Testis (tissue), 3 donors: ENCODE data around the gene UGT1A10. TPM values are rescaled to one million over a fixed set of nuclear protein-coding genes. Genes with fewer than 3 reads are reported as not detected.
"Not testable (repeated sequence)": the region's sequence is repeated elsewhere in the genome, so short reads cannot be mapped to it uniquely, and the experiment has no call there.

Source experiments
- DNase-seq: peaks from one replicate; pipeline ENCODE4 v3.0.0-alpha.2; 2019
- H3K27ac ChIP-seq, 2 donors: fragments of 200-600 bp; sonication (generic); one replicate each; pipeline ENCODE4 v1.5.1; 2019
- H3K27me3 ChIP-seq: fragments of 200-600 bp; sonication (generic); one replicate; pipeline ENCODE4 v1.5.1; 2019
- H3K36me3 ChIP-seq: fragments of 200-600 bp; sonication (generic); one replicate; pipeline ENCODE4 v1.5.1; 2017; ENCODE audit warnings: low read depth; ENCODE audit errors: missing control alignments
- H3K4me1 ChIP-seq: fragments of 200-600 bp; sonication (generic); one replicate; pipeline ENCODE4 v1.5.1; 2019
- H3K4me3 ChIP-seq, 2 donors: fragments of 200-600 bp; sonication (generic); one replicate each; pipeline ENCODE4 v1.5.1; 2017 to 2019
- H3K9me3 ChIP-seq: fragments of 200-600 bp; sonication (generic); one replicate; pipeline ENCODE4 v1.5.1; 2017
- POLR2A ChIP-seq: fragments of 450-650 bp; IDR thresholded peaks from one replicate; pipeline ENCODE4 v1.6.1; 2017; ENCODE audit warnings: antibody characterized with exemption, mild to moderate bottlenecking, moderate library complexity
- WGBS, 2 donors: methylation state at CpG; one replicate each; pipeline ENCODE4 v1.1.5; 2018; 5-methylcytosine and 5-hydroxymethylcytosine counted together
- intact Hi-C: fragments of 100-400 bp; cut with DNase I; formaldehyde crosslinking; loops from one replicate; pipeline ENCODE4 v1.15.1; 2023; ENCODE audit warnings: low total_unique reads
- polyA plus RNA-seq: library from polyadenylated mRNA; stranded (reverse); fragments of 350-450 nt; fragmentation: Illumina TruSeq; extraction: RNeasy Lipid Tissue Mini Kit (QIAGEN cat#74804); gene quantifications from one replicate; pipeline ENCODE4 v1.2.3, GENCODE V29; 2014; ENCODE audit warnings: low read depth, low replicate concordance; ENCODE audit not compliant: insufficient read depth
- total RNA-seq, 2 donors: library from RNA; depleted of rRNA; stranded (reverse); fragments of >200 nt; gene quantifications; one replicate each; pipeline ENCODE4 v1.2.3, GENCODE V29; 2016
- TF ChIP-seq, protein P1 (sequence below), 3 experiments: fragments of 450-650 bp in 2 of 3; fragments of 200-600 bp in 1 of 3; sonication (generic) in 1 of 3; IDR thresholded peaks; one replicate each; pipeline ENCODE4 v1.5.1; 2016 to 2019; ENCODE audit warnings: antibody characterized with exemption in 3 of 3, mild to moderate bottlenecking in 2 of 3, moderate library complexity in 1 of 3

Gene UGT1A10
- total and polyA plus RNA-seq, 3 donors from 2014 or later, result 0.29 to 0.68 (median 0.31) TPM

- Histone ChIP-seq H3K27me3 (no peaks in the 10 kb centered on the region), H3K36me3 (no peaks in the 10 kb centered on the region), H3K27ac (no peak overlapping the region), H3K4me3 (no peak overlapping the region), H3K4me1 (no peaks in the 10 kb centered on the region), H3K9me3 (no peaks in the 10 kb centered on the region)
- 73 to 75% methylated on average over 6 of the region's 6 CpGs for WGBS, 2 donors
- no peak for DNase-seq
- intact Hi-C loops, result no loop called here
- TF ChIP-seq, protein P1, sequence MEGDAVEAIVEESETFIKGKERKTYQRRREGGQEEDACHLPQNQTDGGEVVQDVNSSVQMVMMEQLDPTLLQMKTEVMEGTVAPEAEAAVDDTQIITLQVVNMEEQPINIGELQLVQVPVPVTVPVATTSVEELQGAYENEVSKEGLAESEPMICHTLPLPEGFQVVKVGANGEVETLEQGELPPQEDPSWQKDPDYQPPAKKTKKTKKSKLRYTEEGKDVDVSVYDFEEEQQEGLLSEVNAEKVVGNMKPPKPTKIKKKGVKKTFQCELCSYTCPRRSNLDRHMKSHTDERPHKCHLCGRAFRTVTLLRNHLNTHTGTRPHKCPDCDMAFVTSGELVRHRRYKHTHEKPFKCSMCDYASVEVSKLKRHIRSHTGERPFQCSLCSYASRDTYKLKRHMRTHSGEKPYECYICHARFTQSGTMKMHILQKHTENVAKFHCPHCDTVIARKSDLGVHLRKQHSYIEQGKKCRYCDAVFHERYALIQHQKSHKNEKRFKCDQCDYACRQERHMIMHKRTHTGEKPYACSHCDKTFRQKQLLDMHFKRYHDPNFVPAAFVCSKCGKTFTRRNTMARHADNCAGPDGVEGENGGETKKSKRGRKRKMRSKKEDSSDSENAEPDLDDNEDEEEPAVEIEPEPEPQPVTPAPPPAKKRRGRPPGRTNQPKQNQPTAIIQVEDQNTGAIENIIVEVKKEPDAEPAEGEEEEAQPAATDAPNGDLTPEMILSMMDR (IDR thresholded peaks at IDR 0.05), result no peak
- no peak for TF ChIP-seq POLR2A
Observed at GRCh38 chr2:233693963-233694362, 57.7 kb downstream of the UGT1A10 start.

DNA sequence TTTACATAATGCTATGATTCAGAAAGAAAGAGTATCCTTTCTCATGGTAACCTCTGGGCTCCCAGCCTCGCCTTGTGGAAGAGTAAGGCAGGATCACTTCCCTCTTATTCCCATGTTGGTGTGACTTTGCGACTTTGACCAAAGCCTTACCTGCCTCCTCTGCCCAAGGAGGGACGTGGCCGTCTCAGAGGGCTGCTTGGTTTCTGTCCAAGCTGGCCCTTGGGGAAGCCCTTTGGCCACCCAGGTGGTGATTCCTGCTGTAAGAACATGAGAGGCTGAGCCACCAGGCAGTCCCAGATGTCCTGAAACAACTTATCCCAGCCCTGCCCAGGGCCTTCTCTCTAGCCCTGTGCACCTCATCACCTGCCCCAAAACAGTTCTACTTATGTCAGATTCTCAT lies 62.5 kb downstream of the UGT1A10 start:
- Histone ChIP-seq H3K9me3 (no peaks in the 10 kb centered on the region), H3K27me3 (no peaks in the 10 kb centered on the region), H3K36me3 (no peaks in the 10 kb centered on the region), H3K4me1 (peaks cover 5% of the 10 kb centered on the region), H3K27ac (no peak overlapping the region), H3K4me3 (no peak overlapping the region)
- 75 to 78% methylated on average over 4 of the region's 4 CpGs for WGBS, 2 donors
- TF ChIP-seq POLR2A, result no peak
- TF ChIP-seq, protein P1 (IDR thresholded peaks at IDR 0.05), result no peak
- intact Hi-C loops, result no loop called here
- DNase-seq, result no peak

- DNase-seq, result no peak
- WGBS, 2 donors, result 95 to 96% methylated on average over 8 of the region's 8 CpGs
- Histone ChIP-seq H3K27ac (no peak overlapping the region), H3K36me3 (no peaks in the 10 kb centered on the region), H3K4me1 (peaks cover 5% of the 10 kb centered on the region), H3K9me3 (no peaks in the 10 kb centered on the region), H3K4me3 (no peak overlapping the region), H3K27me3 (no peaks in the 10 kb centered on the region)
- TF ChIP-seq, protein P1 (IDR thresholded peaks at IDR 0.05), result no peak
- no peak for TF ChIP-seq POLR2A
- intact Hi-C loops, result no loop called here
Observed at GRCh38 chr2:233699424-233700027, 63.3 kb downstream of the UGT1A10 start.

GRCh38 chr2:233700028-233700635 lies 63.9 kb downstream of the UGT1A10 start:
- peaks cover 5% of the 10 kb centered on the region for H3K4me1 ChIP-seq
- TF ChIP-seq POLR2A, result no peak
- TF ChIP-seq, protein P1 (IDR thresholded peaks at IDR 0.05), result no peak
- intact Hi-C loops, result no loop called here
- no peaks in the 10 kb centered on the region for H3K9me3 ChIP-seq
- no peak overlapping the region for H3K27ac ChIP-seq
- H3K36me3 ChIP-seq, result no peaks in the 10 kb centered on the region
- no peak overlapping the region for H3K4me3 ChIP-seq
- no peaks in the 10 kb centered on the region for H3K27me3 ChIP-seq
- 46 to 71% methylated on average over 1 of the region's 1 CpG for WGBS, 2 donors
- DNase-seq, result no peak

- H3K36me3 ChIP-seq, intact Hi-C loops, H3K27ac ChIP-seq, H3K4me3 ChIP-seq, H3K27me3 ChIP-seq, H3K4me1 ChIP-seq, DNase-seq, H3K9me3 ChIP-seq: not testable (repeated sequence)
- WGBS, 2 donors, result 85 to 96% methylated on average over 5 of the region's 5 CpGs
Observed at GRCh38 chr2:233700842-233701241, 64.6 kb downstream of the UGT1A10 start.
